CD4-positive, alpha-beta T cell treated with Interleukin-17A for 4 hours (primary cell): ENCODE data around the gene C12orf60.

ENCODE experiments used
- DNase-seq: peaks from one replicate; pipeline ENCODE4 v3.0.0-alpha.2; 2020; ENCODE audit warnings: mixed read lengths

C12orf60 gene

GRCh38 chr12:14836336-14837210, 33.1 kb downstream of the C12orf60 start:
- DNase-seq: no peak

- no peak for DNase-seq
Measured at GRCh38 chr12:14839262-14839661, 35.8 kb downstream of the C12orf60 start.

GRCh38 chr12:14840616-14841015, 37.1 kb downstream of the C12orf60 start:
- DNase-seq: no peak

- no peak for DNase-seq
Measured at GRCh38 chr12:14841761-14842160, 38.3 kb downstream of the C12orf60 start.

- no peak for DNase-seq
Measured at GRCh38 chr12:14842315-14842714, 38.8 kb downstream of the C12orf60 start.

- DNase-seq: no peak
Measured at GRCh38 chr12:14843425-14843887, 40.0 kb downstream of the C12orf60 start, which contains the start of gene ART4. Gene ART4 (minus strand): TSS chr12:14843526. CDS start chr12:14843113, 413 bp downstream.

GRCh38 chr12:14844401-14844800, 40.9 kb downstream of the C12orf60 start:
- DNase-seq: no peak

- DNase-seq: peak; percentile 62
Measured at GRCh38 chr12:14845350-14845750, 41.9 kb downstream of the C12orf60 start.

- no peak for DNase-seq
Measured at GRCh38 chr12:14846042-14846587, 42.6 kb downstream of the C12orf60 start.

GRCh38 chr12:14846876-14847580, 43.6 kb downstream of the C12orf60 start:
- no peak for DNase-seq

- no peak for DNase-seq
Measured at GRCh38 chr12:14849661-14850060, 46.2 kb downstream of the C12orf60 start.

- no peak for DNase-seq
Measured at GRCh38 chr12:14850929-14851663, 47.6 kb downstream of the C12orf60 start.

- no peak for DNase-seq
Measured at GRCh38 chr12:14852880-14853279, 49.4 kb downstream of the C12orf60 start.

- no peak for DNase-seq
Measured at GRCh38 chr12:14853961-14854360, 50.5 kb downstream of the C12orf60 start.

GRCh38 chr12:14854586-14855183, 51.2 kb downstream of the C12orf60 start:
- DNase-seq: no peak

GRCh38 chr12:14858513-14858912, 55.0 kb downstream of the C12orf60 start:
- no peak for DNase-seq

GRCh38 chr12:14860490-14860889, 57.0 kb downstream of the C12orf60 start:
- DNase-seq: no peak

GRCh38 chr12:14868916-14869506, 65.5 kb downstream of the C12orf60 start:
- DNase-seq: no peak

GRCh38 chr12:14871247-14871646, 67.8 kb downstream of the C12orf60 start:
- no peak for DNase-seq

- DNase-seq: no peak
Measured at GRCh38 chr12:14871886-14872285, 68.4 kb downstream of the C12orf60 start.

GRCh38 chr12:14873440-14874185, 70.1 kb downstream of the C12orf60 start:
- no peak for DNase-seq
